Cortex of kidney (tissue), 1 donor: Measurements from ENCODE around the gene PSTPIP1.

ENCODE experiments used
- DNase-seq: peaks from one replicate; lab custom pipeline; 2025; lab: John Stamatoyannopoulos, UW

Gene PSTPIP1

DNA sequence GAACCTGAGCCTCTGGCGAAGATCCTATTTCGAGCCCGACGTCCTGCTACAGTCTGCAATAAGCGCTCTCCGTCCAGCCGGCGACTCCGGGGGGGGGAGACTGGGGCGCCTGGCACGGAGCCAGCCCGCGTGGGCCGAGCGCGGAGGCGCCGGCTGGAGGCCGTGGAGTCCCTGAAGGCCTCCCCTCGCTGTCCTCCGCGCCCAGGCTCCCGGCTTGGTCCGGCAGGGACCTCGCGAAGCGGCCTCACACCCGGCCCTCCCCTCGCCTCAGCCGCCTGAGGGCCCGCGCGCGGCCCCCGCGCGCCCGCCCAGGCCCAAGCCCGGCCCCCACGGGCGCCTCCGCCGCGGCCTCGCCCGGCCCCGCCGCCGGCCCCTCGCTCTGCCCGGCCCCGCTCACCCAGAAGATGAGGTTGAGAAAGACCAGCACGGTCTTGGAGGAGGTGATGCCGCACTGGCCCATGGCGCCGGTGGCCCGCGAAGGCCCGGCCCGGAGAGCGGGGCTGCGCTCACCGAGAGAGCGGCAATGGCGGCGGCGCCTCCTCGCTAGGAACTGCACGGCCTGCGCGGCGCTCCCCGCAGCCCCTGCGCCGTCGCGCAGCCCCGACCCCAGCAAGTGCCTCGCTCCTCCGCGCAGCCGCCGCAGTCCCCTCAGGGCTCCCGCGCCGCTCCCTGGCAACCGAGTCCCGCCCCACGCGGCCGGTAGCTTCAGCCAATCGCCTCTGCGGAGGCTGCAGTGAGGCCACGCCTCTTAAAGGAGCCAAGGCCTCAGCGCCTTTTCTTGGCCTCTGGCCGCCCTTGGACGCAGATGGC, 75.8 kb downstream of the PSTPIP1 start, which contains the start of gene TSPAN3:
TSPAN3 (minus strand) TSS at position 615 of the 810 bp plus-strand sequence; CDS start at position 460, 155 bp downstream.
- peak; percentile 59 for DNase-seq

DNA sequence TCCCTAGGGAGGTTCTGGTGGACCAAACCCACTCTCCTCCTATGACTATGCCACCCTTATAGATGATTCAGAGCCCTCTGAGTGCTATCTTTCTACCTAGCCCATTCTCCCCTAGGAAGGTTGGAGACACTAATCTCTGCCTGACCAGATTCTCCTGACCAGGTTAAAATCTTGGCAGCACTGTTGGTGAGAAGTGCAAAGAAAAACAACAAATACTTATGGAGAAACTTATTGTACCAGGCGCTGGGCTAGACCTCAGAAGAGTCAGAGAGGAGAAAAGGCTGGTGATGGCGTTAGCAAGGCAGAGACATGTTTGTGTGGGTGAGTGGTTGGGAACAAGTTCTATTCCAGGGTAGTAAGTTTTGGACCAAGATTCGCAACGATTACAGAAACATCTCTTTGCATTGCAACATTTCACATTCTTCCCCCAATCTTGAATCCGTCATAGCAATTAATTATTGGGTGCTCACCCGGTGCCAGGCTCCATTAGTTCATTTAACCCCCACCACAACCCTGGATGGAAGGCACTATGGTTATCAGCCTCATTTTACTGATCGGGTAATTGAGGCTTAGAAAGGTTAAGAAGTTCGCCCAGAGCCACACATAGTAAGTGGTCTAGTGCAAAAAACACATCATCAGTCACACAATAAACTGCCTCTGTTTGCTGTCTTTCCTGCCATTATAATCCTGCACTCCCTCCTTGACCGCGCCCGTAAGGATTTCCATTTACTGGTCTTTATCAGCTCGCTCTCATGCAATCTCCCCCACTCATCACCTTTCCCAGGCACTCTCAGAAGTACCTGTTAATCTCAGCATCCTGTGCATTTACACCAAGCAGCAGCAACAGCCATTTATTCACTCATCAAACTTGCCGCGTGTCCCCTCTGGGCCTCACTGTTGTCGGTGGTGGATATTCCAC, 76.6 kb downstream of the PSTPIP1 start:
- DNase-seq = no peak

DNA sequence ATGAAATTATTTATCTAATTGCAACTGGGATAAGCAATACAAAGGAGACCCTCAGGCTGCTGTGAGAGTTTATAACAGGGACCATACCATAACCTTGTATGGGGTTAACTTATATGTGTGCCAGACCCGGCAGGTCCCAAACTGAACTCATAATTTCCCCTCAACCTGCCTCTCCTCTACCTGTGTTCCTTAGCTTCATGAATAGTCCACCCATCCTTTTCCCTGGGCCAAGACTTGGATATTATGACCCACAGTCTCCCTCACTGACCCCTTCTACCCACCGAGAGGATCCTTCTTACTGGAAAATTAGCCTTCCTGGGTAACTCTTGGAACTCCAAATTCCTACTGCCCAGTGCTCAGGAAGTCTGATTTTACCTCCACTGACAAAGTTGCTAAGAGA, 79.4 kb downstream of the PSTPIP1 start:
- DNase-seq = no peak

DNA sequence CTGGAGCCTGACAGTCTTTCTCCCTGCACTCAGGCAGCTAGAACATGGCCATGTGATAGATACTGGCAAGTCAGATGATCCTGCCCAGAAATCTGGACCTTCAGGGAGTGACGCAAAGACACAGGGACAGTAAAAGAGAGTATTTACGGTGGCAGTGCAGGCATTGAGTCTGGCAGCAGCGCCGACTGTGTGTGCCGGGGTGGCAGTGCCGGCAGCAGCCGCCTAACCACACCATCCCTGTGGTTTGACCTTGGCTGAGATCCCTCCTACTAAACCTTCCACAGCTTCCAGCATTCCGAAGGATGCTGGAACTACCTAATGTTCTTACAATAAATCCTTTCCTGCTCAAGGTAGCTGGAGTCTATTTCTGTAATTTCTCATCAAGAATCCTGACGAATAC, 80.6 kb downstream of the PSTPIP1 start:
- no peak for DNase-seq

DNA sequence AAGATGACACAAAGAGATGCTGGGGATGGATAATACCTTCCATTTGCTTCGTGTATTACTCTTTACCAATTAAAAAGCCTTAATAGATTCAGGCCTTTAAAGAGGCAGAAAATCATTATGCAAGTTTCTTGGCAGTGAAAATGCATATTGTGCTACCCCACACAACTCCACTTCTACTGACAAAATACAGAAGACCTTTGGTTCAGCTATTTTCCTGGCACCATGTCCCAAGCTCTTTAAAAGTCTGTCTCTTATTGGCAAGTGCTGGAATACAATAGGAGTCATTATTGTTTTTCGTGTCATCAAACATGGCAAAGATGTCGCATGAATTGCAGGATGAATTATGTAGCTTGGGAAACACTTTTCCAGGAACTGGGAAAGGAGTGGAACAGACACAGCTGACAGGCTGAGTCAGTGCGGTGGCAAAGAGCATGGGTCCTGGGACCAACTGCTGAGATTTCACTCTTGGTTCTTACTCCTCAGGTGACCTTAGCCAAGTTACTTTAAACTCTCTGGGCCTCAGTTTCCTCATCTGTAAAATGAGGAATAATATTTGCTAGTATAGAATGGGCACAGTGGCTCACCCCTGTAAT, 81.5 kb downstream of the PSTPIP1 start:
- no peak for DNase-seq

DNA sequence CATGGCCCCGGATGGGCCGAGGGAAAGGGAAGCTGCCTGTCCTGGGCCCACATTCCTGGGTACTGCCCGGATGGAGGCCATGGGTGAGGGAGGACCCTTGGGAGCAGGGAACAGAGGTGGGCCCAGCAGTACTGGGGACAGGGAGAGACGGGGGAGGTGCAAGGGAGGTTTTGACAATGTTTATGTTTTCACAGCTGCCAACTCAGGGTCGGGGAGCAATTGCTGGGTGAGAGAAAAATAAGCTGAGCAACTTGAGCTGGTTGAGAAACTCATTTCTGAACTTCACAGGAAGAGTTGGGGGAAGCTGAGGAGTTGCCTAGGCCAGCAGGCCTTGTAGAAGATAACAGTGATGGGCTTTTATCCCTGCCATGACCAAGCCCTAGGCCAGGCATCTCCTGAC, 87.0 kb downstream of the PSTPIP1 start:
- no peak for DNase-seq

DNA sequence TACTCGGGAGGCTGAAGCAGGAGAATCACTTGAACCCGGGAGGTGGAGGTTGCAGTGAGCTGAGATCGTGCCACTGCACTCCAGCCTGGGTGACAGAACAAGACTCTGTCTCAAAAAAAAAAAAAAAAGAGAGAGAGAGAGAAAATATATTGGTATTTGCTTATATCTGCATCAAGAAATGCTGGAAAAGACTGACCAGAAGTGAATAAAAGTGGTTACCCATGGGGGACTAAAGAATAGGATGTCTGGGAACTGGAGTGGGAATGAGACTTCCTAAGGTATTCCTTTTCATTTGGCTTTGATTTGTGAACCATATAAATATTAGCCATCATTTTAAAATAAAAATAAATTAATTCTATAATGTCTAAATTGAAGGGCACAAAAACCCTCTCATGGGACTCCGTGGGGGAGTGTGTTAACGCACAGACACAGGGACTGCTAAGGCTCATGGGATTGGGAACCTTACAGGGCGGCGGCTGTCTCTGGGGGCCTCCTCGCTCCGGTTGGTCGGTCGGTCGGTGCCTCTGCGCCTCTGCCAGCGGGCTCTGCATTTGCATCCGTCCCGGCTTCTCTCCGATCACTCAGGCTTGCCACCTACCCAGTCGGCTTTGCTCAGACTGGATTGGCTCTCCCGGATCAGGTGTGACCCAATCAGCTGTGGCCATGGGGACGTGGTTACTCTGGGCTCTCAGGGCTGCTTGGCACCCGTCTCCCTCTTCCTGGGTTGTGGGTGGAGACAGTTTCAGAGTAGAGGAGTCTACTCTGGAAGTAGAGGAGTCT, 88.6 kb downstream of the PSTPIP1 start:
- DNase-seq = no peak

DNA sequence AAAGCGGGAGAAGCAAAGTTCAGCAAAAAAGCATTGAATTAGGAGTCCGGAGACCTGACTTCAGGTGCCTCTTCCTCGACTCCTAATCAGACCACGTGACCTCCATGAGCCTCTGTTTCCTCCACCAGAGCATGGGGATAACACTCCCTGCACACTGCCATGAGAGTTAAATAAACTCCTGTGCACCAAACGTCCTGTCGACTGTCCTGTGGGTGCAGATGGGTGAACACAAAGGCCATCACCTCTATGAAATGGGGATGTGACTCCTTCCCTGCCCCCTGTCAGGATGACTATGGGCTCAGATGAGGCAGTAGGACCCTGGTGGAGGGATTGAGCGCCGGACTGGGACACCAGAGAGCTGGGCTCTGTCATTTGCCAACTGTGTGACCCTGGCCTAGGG, 89.5 kb downstream of the PSTPIP1 start:
- DNase-seq = no peak

DNA sequence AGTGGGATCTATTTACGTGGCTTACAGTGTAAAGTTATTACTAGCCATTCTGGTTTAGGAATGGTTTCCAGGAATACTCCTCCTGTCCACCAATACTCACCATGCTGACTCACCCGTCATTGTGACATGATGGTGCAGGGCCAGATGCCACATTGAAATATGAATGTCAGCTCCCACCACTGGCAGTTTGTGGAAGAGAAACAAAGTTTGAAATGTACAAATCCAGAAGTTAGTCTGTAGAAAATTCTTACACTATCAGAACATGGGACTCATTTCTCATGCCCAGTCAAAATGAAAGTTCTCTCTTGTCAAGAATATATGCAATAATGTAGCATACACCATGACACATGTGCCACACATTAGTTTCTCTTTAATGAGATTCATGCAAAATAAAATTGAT, 90.4 kb downstream of the PSTPIP1 start:
- no peak for DNase-seq
